IMR-90 (cell line): ENCODE results near the gene FCMR. TPM values are rescaled to one million over a fixed set of nuclear protein-coding genes. Genes with fewer than 3 reads are reported as not detected.

Experiments
- ATAC-seq: fragments of 200-7000 bp; cut with Tn5 transposase; 2 replicates; pipeline ENCODE4 v1.9.1; 2020; ENCODE audit warnings: low read depth, mild to moderate bottlenecking, moderate library complexity
- BruUV-seq: library from RNA; stranded (reverse); fragments of 400-500 nt; replicated peaks from 2 replicates; lab custom pipeline; 2021; lab: Mats Ljungman, UMichigan
- CTCF ChIA-PET: fragments of 300-600 bp; formaldehyde crosslinking; extraction: SDS; loops from one replicate; lab custom pipeline; 2021; ENCODE audit warnings: antibody characterized with exemption; lab: Yijun Ruan, JAX
- POLR2A ChIA-PET: fragments of 300-600 bp; sonication (Branson Sonifier 250); formaldehyde crosslinking; loops from one replicate; lab custom pipeline; 2022; ENCODE audit warnings: antibody characterized with exemption; ENCODE audit not compliant: unreplicated experiment; lab: Charles Lee
- DNase-seq: peaks from one replicate; pipeline ENCODE4 v3.0.0; 2013
- H2AFZ ChIP-seq: replicated peaks from 2 replicates; pipeline ENCODE3; 2013; ENCODE audit warnings: low read length, mild to moderate bottlenecking; ENCODE audit not compliant: poor library complexity
- H2AK5ac ChIP-seq: 2 replicates; pipeline ENCODE4 v1.6.1; 2013; ENCODE audit warnings: low read depth, low read length, inconsistent platforms
- H2AK9ac ChIP-seq: replicated peaks from 2 replicates; pipeline ENCODE3; 2013; ENCODE audit warnings: mild to moderate bottlenecking, low read depth, low read length, moderate library complexity; ENCODE audit not compliant: poor library complexity
- H2BK120ac ChIP-seq: 2 replicates; pipeline ENCODE4 v1.6.1; 2013; ENCODE audit warnings: low read depth, low read length, inconsistent platforms
- H2BK15ac ChIP-seq: 3 replicates; pipeline ENCODE4 v1.6.1; 2013; ENCODE audit warnings: low read depth, low read length, inconsistent platforms
- H2BK20ac ChIP-seq: 2 replicates; pipeline ENCODE4 v1.6.1; 2013; ENCODE audit warnings: low read depth, mild to moderate bottlenecking, inconsistent platforms, low read length, moderate library complexity
- H2BK5ac ChIP-seq: 2 replicates; pipeline ENCODE4 v1.6.1; 2013; ENCODE audit warnings: mild to moderate bottlenecking, low read depth, low read length, inconsistent platforms; ENCODE audit not compliant: poor library complexity, severe bottlenecking
- H3K14ac ChIP-seq: replicated peaks from 2 replicates; pipeline ENCODE4 v1.6.1; 2013; ENCODE audit warnings: low read depth, low read length, inconsistent platforms
- H3K18ac ChIP-seq: 2 replicates; pipeline ENCODE4 v1.6.1; 2013; ENCODE audit warnings: low read depth, low read length, control low read depth
- H3K23ac ChIP-seq: 2 replicates; pipeline ENCODE4 v1.6.1; 2013; ENCODE audit warnings: low read depth, low read length, inconsistent platforms
- H3K27ac ChIP-seq: 2 replicates; pipeline ENCODE4 v1.5.1; 2013; ENCODE audit warnings: mild to moderate bottlenecking, control low read depth, low read length; ENCODE audit not compliant: insufficient read depth
- H3K27me3 ChIP-seq: 2 replicates; pipeline ENCODE4 v1.6.1; 2013; ENCODE audit warnings: low read length; ENCODE audit not compliant: control insufficient read depth, insufficient read depth
- H3K36me3 ChIP-seq: 2 replicates; pipeline ENCODE4 v1.6.1; 2013; ENCODE audit warnings: low read length, mixed read lengths; ENCODE audit not compliant: control insufficient read depth, insufficient read depth
- H3K4ac ChIP-seq: 2 replicates; pipeline ENCODE4 v1.6.1; 2013; ENCODE audit warnings: low read depth, low read length, inconsistent platforms
- H3K4me1 ChIP-seq: 2 replicates; pipeline ENCODE4 v1.6.1; 2013; ENCODE audit warnings: low read length, mixed read lengths; ENCODE audit not compliant: control insufficient read depth, insufficient read depth
- H3K4me2 ChIP-seq: 2 replicates; pipeline ENCODE4 v1.6.1; 2013; ENCODE audit warnings: low read depth, mild to moderate bottlenecking, control low read depth, low read length, moderate library complexity
- H3K4me3 ChIP-seq: 2 replicates; pipeline ENCODE4 v1.5.1; 2013; ENCODE audit warnings: low read depth, mild to moderate bottlenecking, control low read depth, low read length, moderate library complexity; ENCODE audit not compliant: insufficient read depth
- H3K56ac ChIP-seq: 2 replicates; pipeline ENCODE4 v1.6.1; 2013; ENCODE audit warnings: low read length, inconsistent platforms; ENCODE audit not compliant: insufficient read depth; ENCODE audit errors: extremely low read depth
- H3K79me1 ChIP-seq, 2 experiments: 2 replicates each; pipeline ENCODE4 v1.6.1; 2013; ENCODE audit warnings: low read length in 2 of 2, inconsistent platforms in 1 of 2, low read depth in 1 of 2
- H3K9ac ChIP-seq: 2 replicates; pipeline ENCODE4 v1.6.1; 2013; ENCODE audit warnings: low read depth, low read length, control low read depth
- H3K9me1 ChIP-seq: 2 replicates; pipeline ENCODE4 v1.6.1; 2013; ENCODE audit warnings: low read length, inconsistent platforms; ENCODE audit not compliant: insufficient read depth
- H3K9me3 ChIP-seq: 2 replicates; pipeline ENCODE4 v1.6.1; 2013; ENCODE audit warnings: low read length; ENCODE audit not compliant: control insufficient read depth, insufficient read depth
- H4K20me1 ChIP-seq: 2 replicates; pipeline ENCODE4 v1.6.1; 2013; ENCODE audit warnings: low read length, inconsistent platforms; ENCODE audit not compliant: insufficient read depth
- H4K5ac ChIP-seq: 2 replicates; pipeline ENCODE4 v1.6.1; 2013; ENCODE audit warnings: mild to moderate bottlenecking, low read depth, low read length, control low read depth
- H4K8ac ChIP-seq, 2 experiments: 2 replicates each; pipeline ENCODE4 v1.6.1; 2013; ENCODE audit warnings: low read depth in 2 of 2, low read length in 2 of 2, control low read depth in 1 of 2, inconsistent platforms in 1 of 2
- H4K91ac ChIP-seq: 2 replicates; pipeline ENCODE4 v1.6.1; 2013; ENCODE audit warnings: low read depth, low read length, inconsistent platforms; ENCODE audit not compliant: insufficient read depth
- MAFK ChIP-seq: IDR thresholded peaks from 2 replicates; pipeline ENCODE4 v1.6.1; 2012; ENCODE audit warnings: low read depth, low read length, improper control_type of control experiment
- MAZ ChIP-seq: IDR thresholded peaks from 2 replicates; pipeline ENCODE4 v1.6.1; 2012; ENCODE audit warnings: low read depth, mild to moderate bottlenecking, low read length, improper control_type of control experiment, moderate library complexity, borderline replicate concordance
- POLR2A ChIP-seq: IDR thresholded peaks from 2 replicates; pipeline ENCODE4 v1.6.1; 2012; ENCODE audit warnings: mild to moderate bottlenecking, low read depth, low read length
- RFX5 ChIP-seq: IDR thresholded peaks from 2 replicates; pipeline ENCODE4 v1.8.0; 2012; ENCODE audit warnings: low read depth, mild to moderate bottlenecking, low read length, moderate library complexity
- SMC3 ChIP-seq: fragments of 150-350 bp; IDR thresholded peaks from 2 replicates; pipeline ENCODE4 v1.6.1; 2016; ENCODE audit warnings: low read depth, mild to moderate bottlenecking, antibody characterized with exemption, low read length, moderate library complexity
- WGBS, 2 experiments: methylation state at CpG; one replicate each; pipeline versions ENCODE4 v1.1.5 to v1.1.7; 2013; ENCODE audit warnings: missing lambda C conversion rate in 2 of 2; ENCODE audit not compliant: insufficient read length in 1 of 2; ENCODE audit errors: extremely low coverage in 2 of 2; 5-methylcytosine and 5-hydroxymethylcytosine counted together
- dilution Hi-C: fragments of 300-500 bp; cut with HindIII; formaldehyde crosslinking; loops from one replicate; pipeline ENCODE4 v1.14.3; 2018; ENCODE audit warnings: low sequenced_read_pairs; ENCODE audit not compliant: unreplicated experiment
- in situ Hi-C: fragments of 300-500 bp; cut with MboI; formaldehyde crosslinking; loops from 3 replicates; pipeline ENCODE4 v1.14.3; 2019; ENCODE audit warnings: low sequenced_read_pairs, inconsistent platforms, mixed read lengths
- intact Hi-C: fragments of 100-400 bp; cut with micrococcal nuclease; formaldehyde crosslinking; loops from 2 replicates; pipeline ENCODE4 v1.10.0; 2022
- polyA plus RNA-seq, 3 experiments: library from polyadenylated mRNA; depleted of rRNA; stranded (reverse); fragments of >200 nt; gene quantifications; 2 replicates each; pipeline ENCODE4 v1.2.3, GENCODE V29; 2012; ENCODE audit warnings: low replicate concordance in 1 of 3
- total RNA-seq: library from RNA; depleted of rRNA; stranded (reverse); fragments of >200 nt; gene quantifications from 2 replicates; pipeline ENCODE4 v1.2.3, GENCODE V29; 2012
- TF ChIP-seq, protein P1 (sequence below): conservative IDR thresholded peaks from 2 replicates; pipeline ENCODE4 v1.5.1; 2012; ENCODE audit warnings: mild to moderate bottlenecking, low read depth, low read length, improper control_type of control experiment
- TF ChIP-seq, protein P2 (sequence below): fragments of 150-350 bp; IDR thresholded peaks from 2 replicates; pipeline ENCODE4 v1.6.1; 2017; ENCODE audit warnings: mild to moderate bottlenecking, antibody characterized with exemption, low read length, low read depth

Gene FCMR
- total and polyA plus RNA-seq, 2 of the 4 experiments (the other 2 are of a cell fraction) = 0.09 TPM; not detected in 1

DNA sequence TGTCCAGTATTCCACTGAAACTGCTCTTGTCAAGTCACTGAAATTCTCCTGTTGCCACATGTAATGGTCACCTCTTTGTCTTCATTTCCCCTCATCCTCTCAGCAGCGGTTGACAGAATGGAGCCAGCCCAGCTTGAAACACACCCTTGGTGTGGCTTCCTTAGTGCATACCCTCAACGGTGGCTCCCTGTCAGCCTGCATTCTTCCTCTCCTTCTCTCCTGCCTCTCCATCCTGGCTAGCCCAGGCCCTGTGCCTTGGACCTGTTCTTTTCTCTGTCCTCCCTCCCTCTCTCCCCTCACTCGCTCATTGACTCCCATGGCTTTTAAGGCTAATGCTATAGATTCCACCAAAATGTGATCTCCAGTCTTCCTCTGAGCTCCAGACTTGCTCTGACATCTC lies 3.7 kb downstream of the FCMR start:
- Histone ChIP-seq H3K56ac (no peak overlapping the region), H2BK5ac (no peak overlapping the region), H3K79me1 (no peaks in the 10 kb centered on the region), H3K27ac (no peak overlapping the region), H4K20me1 (no peaks in the 10 kb centered on the region), H3K23ac (no peak overlapping the region), H3K9me3 (no peaks in the 10 kb centered on the region), H3K4me3 (no peak overlapping the region), H3K18ac (no peak overlapping the region), H3K9me1 (no peaks in the 10 kb centered on the region), H2BK20ac (no peak overlapping the region), H2BK15ac (no peak overlapping the region), H3K27me3 (peaks cover 41% of the 10 kb centered on the region), H4K91ac (no peak overlapping the region), H2AK9ac (no peak overlapping the region), H3K14ac (no peak overlapping the region), H2AK5ac (no peak overlapping the region), H3K9ac (no peak overlapping the region), H3K4me2 (no peak overlapping the region), H2BK120ac (no peak overlapping the region), H3K4ac (no peak overlapping the region), H3K4me1 (no peaks in the 10 kb centered on the region), H2AFZ (no peak overlapping the region), H4K5ac (no peak overlapping the region), H4K8ac (no peak overlapping the region), H3K36me3 (no peaks in the 10 kb centered on the region)
- BruUV-seq = no TSS peak
- CTCF ChIA-PET = interaction anchor here (1.0 kb wide), 1 partner anchor 15 kb away, joined by 3 read pairs; no protein-coding TSS in a partner anchor
- DNase-seq (no peak), ATAC-seq (no peak)
- in situ Hi-C loops (loop anchor here (10.0 kb wide), 2 partner anchors 303 to 433 kb away; partner anchors contain the start of gene EIF2D), intact Hi-C loops (loop anchor here (10.0 kb wide), 2 partner anchors 157 to 487 kb away; no protein-coding TSS in a partner anchor), dilution Hi-C loops (no loop called here)
- 67% methylated on average over 1 of the region's 3 CpGs; no CpG with 5 or more reads in 1 of the 2 experiments for WGBS, 2 experiments
- POLR2A ChIA-PET = no interaction called here
- TF ChIP-seq SMC3 (no peak), POLR2A (no peak), RFX5 (no peak), MAZ (no peak), MAFK (no peak)
- TF ChIP-seq, protein P1, sequence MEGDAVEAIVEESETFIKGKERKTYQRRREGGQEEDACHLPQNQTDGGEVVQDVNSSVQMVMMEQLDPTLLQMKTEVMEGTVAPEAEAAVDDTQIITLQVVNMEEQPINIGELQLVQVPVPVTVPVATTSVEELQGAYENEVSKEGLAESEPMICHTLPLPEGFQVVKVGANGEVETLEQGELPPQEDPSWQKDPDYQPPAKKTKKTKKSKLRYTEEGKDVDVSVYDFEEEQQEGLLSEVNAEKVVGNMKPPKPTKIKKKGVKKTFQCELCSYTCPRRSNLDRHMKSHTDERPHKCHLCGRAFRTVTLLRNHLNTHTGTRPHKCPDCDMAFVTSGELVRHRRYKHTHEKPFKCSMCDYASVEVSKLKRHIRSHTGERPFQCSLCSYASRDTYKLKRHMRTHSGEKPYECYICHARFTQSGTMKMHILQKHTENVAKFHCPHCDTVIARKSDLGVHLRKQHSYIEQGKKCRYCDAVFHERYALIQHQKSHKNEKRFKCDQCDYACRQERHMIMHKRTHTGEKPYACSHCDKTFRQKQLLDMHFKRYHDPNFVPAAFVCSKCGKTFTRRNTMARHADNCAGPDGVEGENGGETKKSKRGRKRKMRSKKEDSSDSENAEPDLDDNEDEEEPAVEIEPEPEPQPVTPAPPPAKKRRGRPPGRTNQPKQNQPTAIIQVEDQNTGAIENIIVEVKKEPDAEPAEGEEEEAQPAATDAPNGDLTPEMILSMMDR = no peak
- TF ChIP-seq, protein P2, sequence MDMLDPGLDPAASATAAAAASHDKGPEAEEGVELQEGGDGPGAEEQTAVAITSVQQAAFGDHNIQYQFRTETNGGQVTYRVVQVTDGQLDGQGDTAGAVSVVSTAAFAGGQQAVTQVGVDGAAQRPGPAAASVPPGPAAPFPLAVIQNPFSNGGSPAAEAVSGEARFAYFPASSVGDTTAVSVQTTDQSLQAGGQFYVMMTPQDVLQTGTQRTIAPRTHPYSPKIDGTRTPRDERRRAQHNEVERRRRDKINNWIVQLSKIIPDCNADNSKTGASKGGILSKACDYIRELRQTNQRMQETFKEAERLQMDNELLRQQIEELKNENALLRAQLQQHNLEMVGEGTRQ = no peak
